HepG2 (cell line): ENCODE data around the gene SPRY1. TPM values are rescaled to one million over a fixed set of nuclear protein-coding genes. Genes with fewer than 3 reads are reported as not detected.

Experiments used
- ATF3 ChIP-seq: sonication (generic); formaldehyde crosslinking; IDR thresholded peaks from 2 replicates; pipeline ENCODE4 v1.4.0; 2020; ENCODE audit warnings: missing genetic modification reagents
- GATA4 ChIP-seq: sonication (generic); IDR thresholded peaks from 2 replicates; pipeline ENCODE4 v1.6.1; 2016; ENCODE audit warnings: antibody characterized with exemption, low read depth, borderline replicate concordance
- HMGXB3 ChIP-seq: sonication (generic); formaldehyde crosslinking; IDR thresholded peaks from 2 replicates; pipeline ENCODE4 v1.4.0; 2020; ENCODE audit warnings: missing genetic modification reagents, borderline replicate concordance
- HOXA9 ChIP-seq: sonication (generic); formaldehyde crosslinking; IDR thresholded peaks from 2 replicates; pipeline ENCODE4 v1.8.1; 2022; ENCODE audit warnings: missing genetic modification reagents, mild to moderate bottlenecking, moderate library complexity, borderline replicate concordance
- IKZF5 ChIP-seq: IDR thresholded peaks from 2 replicates; pipeline ENCODE4 v1.6.1; 2018; ENCODE audit warnings: missing genetic modification reagents, mild to moderate bottlenecking, missing compliant biosample characterization
- KAT7 ChIP-seq: IDR thresholded peaks from 2 replicates; pipeline ENCODE4 v1.6.1; 2018; ENCODE audit warnings: borderline replicate concordance, missing compliant biosample characterization
- PATZ1 ChIP-seq: sonication (generic); formaldehyde crosslinking; IDR thresholded peaks from 2 replicates; pipeline ENCODE4 v1.4.0; 2020; ENCODE audit warnings: missing genetic modification reagents
- THRA ChIP-seq: sonication (generic); formaldehyde crosslinking; IDR thresholded peaks from 2 replicates; pipeline ENCODE4 v1.4.0; 2020; ENCODE audit warnings: missing genetic modification reagents, borderline replicate concordance
- USF2 ChIP-seq, 2 experiments: sonication (generic) in 1 of 2; formaldehyde crosslinking in 1 of 2; IDR thresholded peaks; 2 replicates each; pipeline versions ENCODE4 v1.5.1 to v1.6.1; 2011 to 2020; ENCODE audit warnings: borderline replicate concordance in 1 of 2, low read depth in 1 of 2, low read length in 1 of 2, mild to moderate bottlenecking in 1 of 2, missing genetic modification reagents in 1 of 2, moderate library complexity in 1 of 2
- ZBTB3 ChIP-seq: sonication (generic); formaldehyde crosslinking; IDR thresholded peaks from 2 replicates; pipeline ENCODE4 v1.4.0; 2020; ENCODE audit warnings: low read depth, mild to moderate bottlenecking, moderate library complexity, missing genetic modification reagents, borderline replicate concordance
- ZBTB34 ChIP-seq: sonication (generic); formaldehyde crosslinking; IDR thresholded peaks from 2 replicates; pipeline ENCODE4 v1.8.0; 2022; ENCODE audit warnings: mild to moderate bottlenecking, missing genetic modification reagents
- ZNF143 ChIP-seq: sonication (generic); formaldehyde crosslinking; IDR thresholded peaks from 2 replicates; pipeline ENCODE4 v1.4.0; 2020; ENCODE audit warnings: missing genetic modification reagents
- ZNF768 ChIP-seq: sonication (generic); formaldehyde crosslinking; IDR thresholded peaks from 2 replicates; pipeline ENCODE4 v1.4.0; 2020; ENCODE audit warnings: missing genetic modification reagents
- polyA plus RNA-seq, 8 experiments: library from polyadenylated mRNA; depleted of rRNA in 3 of 8; stranded (reverse) in 7 of 8; unstranded in 1 of 8; fragments of >200 nt; fragmentation: Illumina TruSeq in 4 of 8; extraction: Trizol in 4 of 8; gene quantifications; 2 replicates each; pipeline versions ENCODE4 v1.2.1 to v1.2.3, GENCODE V29; 2011 to 2016; ENCODE audit warnings: low read depth in 4 of 8, missing spikeins in 1 of 8, mixed read lengths in 1 of 8; ENCODE audit not compliant: insufficient read depth in 1 of 8
- total RNA-seq, 5 experiments: library from RNA; depleted of rRNA; stranded (reverse); fragments of >200 nt; fragmentation: Illumina TruSeq; extraction: Trizol; gene quantifications; 2 replicates each; pipeline ENCODE4 v1.2.3, GENCODE V29; 2016; ENCODE audit warnings: low read depth in 1 of 5

The SPRY1 gene
- total and polyA plus RNA-seq, 2 of the 13 experiments (the other 11 are each of a cell fraction or from before 2014, with no cell fraction given): 24.7 to 33.4 TPM

- TF ChIP-seq ZNF768: no peak
- TF ChIP-seq ZNF143: no peak
- TF ChIP-seq IKZF5 (CRISPR knock-in tag): 0 out of 2 replicates have a peak, but pooled peaks have one; percentile 73
- no peak for TF ChIP-seq KAT7 (CRISPR knock-in tag)
- peak; percentile 80 for TF ChIP-seq PATZ1 (CRISPR knock-in tag)
- 0 out of 2 replicates have a peak, but pooled peaks have one; percentile 38 for TF ChIP-seq HMGXB3 (CRISPR knock-in tag)
- peak; percentile 76; the same call in 1 of the 2 replicates for TF ChIP-seq THRA
- TF ChIP-seq GATA4: peak; percentile 85; the same call in 1 of the 2 replicates
- no peak for TF ChIP-seq USF2 (IDR thresholded peaks at IDR 0.05; ENCODE audit: low read depth, low read length)
- TF ChIP-seq USF2 (CRISPR knock-in tag; IDR thresholded peaks at IDR 0.05; ENCODE audit: borderline replicate concordance): no peak
- no peak for TF ChIP-seq ZBTB3 (CRISPR knock-in tag)
- TF ChIP-seq ATF3 (CRISPR knock-in tag): no peak
- no peak for TF ChIP-seq ZBTB34
- no peak for TF ChIP-seq HOXA9 (CRISPR knock-in tag)
These were observed 19.4 kb downstream of the SPRY1 start (continued) for GRCh38 chr4:123415977-123416376.
